ENCODE measurements around the gene SLC26A1. TPM values are rescaled to one million over a fixed set of nuclear protein-coding genes. Genes with fewer than 3 reads are reported as not detected.

Gene SLC26A1
- polyA plus RNA-seq, 3 donors from 2014 or later: 0.52 to 0.77 TPM; not detected in 1

- H3K4me3 Mint-ChIP-seq: no peak overlapping the region
- H3K27ac Mint-ChIP-seq: no peak overlapping the region
These were observed 700 bp downstream of the SLC26A1 start for GRCh38 chr4:992297-993110.

GRCh38 chr4:991451-992296 is 1.5 kb downstream of the SLC26A1 start:
- H3K4me3 Mint-ChIP-seq: no peak overlapping the region
- no peaks in the 10 kb centered on the region for H3K36me3 Mint-ChIP-seq
- H3K9me3 Mint-ChIP-seq: no peaks in the 10 kb centered on the region
- peaks cover under 1 to 6% of the 10 kb centered on the region in 2 donors for H3K4me1 Mint-ChIP-seq
- no peak for DNase-seq
- H3K27me3 Mint-ChIP-seq (ENCODE audit: low read depth in 3 of 3): no peaks in the 10 kb centered on the region
- H3K27ac Mint-ChIP-seq: no peak overlapping the region

More at GRCh38 chr4:992297-993110, 700 bp downstream of the SLC26A1 start:
- H3K4me1 Mint-ChIP-seq: peaks cover 0 to 5% of the 10 kb centered on the region in 2 donors
- no peaks in the 10 kb centered on the region for H3K9me3 Mint-ChIP-seq
- no peaks in the 10 kb centered on the region for H3K27me3 Mint-ChIP-seq (ENCODE audit: low read depth in 3 of 3)
- no peak for DNase-seq
- H3K36me3 Mint-ChIP-seq: no peaks in the 10 kb centered on the region

GRCh38 chr4:990746-991367 is 2.3 kb downstream of the SLC26A1 start:
- no peak overlapping the region for H3K27ac Mint-ChIP-seq
- H3K4me1 Mint-ChIP-seq: peaks cover 8 to 14% of the 10 kb centered on the region in 2 donors
- H3K36me3 Mint-ChIP-seq: no peaks in the 10 kb centered on the region
- H3K27me3 Mint-ChIP-seq (ENCODE audit: low read depth in 3 of 3): peaks cover 0 to 2% (median 0%) of the 10 kb centered on the region in 3 donors
- no peak overlapping the region for H3K4me3 Mint-ChIP-seq
- no peak for DNase-seq
- no peaks in the 10 kb centered on the region for H3K9me3 Mint-ChIP-seq

GRCh38 chr4:989722-990471 is 3.3 kb downstream of the SLC26A1 start:
- no peak for DNase-seq
- no peak overlapping the region for H3K4me3 Mint-ChIP-seq
- H3K36me3 Mint-ChIP-seq: no peaks in the 10 kb centered on the region
- no peak overlapping the region for H3K27ac Mint-ChIP-seq
- peaks cover 18 to 22% of the 10 kb centered on the region in 2 donors for H3K4me1 Mint-ChIP-seq
- H3K27me3 Mint-ChIP-seq (ENCODE audit: low read depth in 3 of 3): peaks cover 0 to 2% (median 0%) of the 10 kb centered on the region in 3 donors
- no peaks in the 10 kb centered on the region for H3K9me3 Mint-ChIP-seq

- Mint-ChIP-seq H3K27ac (no peak overlapping the region), H3K9me3 (no peaks in the 10 kb centered on the region), H3K4me1 (peaks cover 22 to 29% of the 10 kb centered on the region in 2 donors)
These were observed 4.2 kb downstream of the SLC26A1 start for GRCh38 chr4:988726-989721.

GRCh38 chr4:987624-988513 is 5.3 kb downstream of the SLC26A1 start:
- Mint-ChIP-seq H3K27me3 (ENCODE audit: low read depth in 3 of 3) (peaks cover 0 to 2% (median 0%) of the 10 kb centered on the region in 3 donors), H3K9me3 (no peaks in the 10 kb centered on the region), H3K4me1 (peaks cover 22 to 29% of the 10 kb centered on the region in 2 donors), H3K27ac (peak overlapping the region in 2 of 6 donors; percentile 13 to 60), H3K4me3 (peak overlapping the region; percentile 49 to 78 (median 67)), H3K36me3 (no peaks in the 10 kb centered on the region)
- DNase-seq: no peak

More at GRCh38 chr4:988726-989721, 4.2 kb downstream of the SLC26A1 start:
- no peak for DNase-seq
- H3K27me3 Mint-ChIP-seq (ENCODE audit: low read depth in 3 of 3): peaks cover 0 to 2% (median 0%) of the 10 kb centered on the region in 3 donors
- no peak overlapping the region for H3K4me3 Mint-ChIP-seq
- H3K36me3 Mint-ChIP-seq: no peaks in the 10 kb centered on the region

GRCh38 chr4:986879-987623 is 6.2 kb downstream of the SLC26A1 start, which contains the start of gene IDUA:
Gene IDUA (plus strand): TSS chr4:987044. CDS start chr4:987085, 41 bp downstream.
- H3K36me3 Mint-ChIP-seq: no peaks in the 10 kb centered on the region
- H3K4me3 Mint-ChIP-seq: peak within 1 kb of the TSS; percentile 88 to 96 (median 94)
- peaks cover 22 to 29% of the 10 kb centered on the region in 2 donors for H3K4me1 Mint-ChIP-seq
- peak within 1 kb of the TSS; percentile 85 to 95 (median 89) for H3K27ac Mint-ChIP-seq
- DNase-seq: peak; percentile 84 to 86 (median 85)
- H3K27me3 Mint-ChIP-seq (ENCODE audit: low read depth in 3 of 3): peaks cover 0 to 2% (median 2%) of the 10 kb centered on the region in 3 donors
- no peaks in the 10 kb centered on the region for H3K9me3 Mint-ChIP-seq

- Mint-ChIP-seq H3K9me3 (no peaks in the 10 kb centered on the region), H3K4me1 (peaks cover 22 to 29% of the 10 kb centered on the region in 2 donors), H3K36me3 (no peaks in the 10 kb centered on the region), H3K4me3 (peak overlapping the region; percentile 88 to 96 (median 94)), H3K27ac (peak overlapping the region; percentile 85 to 95 (median 89)), H3K27me3 (ENCODE audit: low read depth in 3 of 3) (peaks cover 0 to 2% (median 2%) of the 10 kb centered on the region in 3 donors)
- DNase-seq: no peak
These were observed 6.8 kb downstream of the SLC26A1 start for GRCh38 chr4:986428-986878.

GRCh38 chr4:985123-985830 is 7.9 kb downstream of the SLC26A1 start:
- Mint-ChIP-seq H3K4me3 (peak overlapping the region; percentile 32 to 91 (median 64)), H3K27me3 (ENCODE audit: low read depth in 3 of 3) (peaks cover 0 to 2% (median 2%) of the 10 kb centered on the region in 3 donors), H3K27ac (peak overlapping the region in 4 of 6 donors; percentile 1 to 89 (median 38)), H3K9me3 (no peaks in the 10 kb centered on the region), H3K4me1 (peaks cover 22 to 29% of the 10 kb centered on the region in 2 donors), H3K36me3 (no peaks in the 10 kb centered on the region)
- DNase-seq: peak; percentile 45 to 49 (median 47)

- peak overlapping the region in 2 of 6 donors; percentile 26 to 50 for H3K27ac Mint-ChIP-seq
- DNase-seq: no peak
- H3K4me1 Mint-ChIP-seq: peaks cover 22 to 29% of the 10 kb centered on the region in 2 donors
- no peaks in the 10 kb centered on the region for H3K36me3 Mint-ChIP-seq
- H3K9me3 Mint-ChIP-seq: no peaks in the 10 kb centered on the region
- H3K4me3 Mint-ChIP-seq: peak overlapping the region in 4 of 5 donors; percentile 53 to 64 (median 56)
- peaks cover 0 to 2% (median 2%) of the 10 kb centered on the region in 3 donors for H3K27me3 Mint-ChIP-seq (ENCODE audit: low read depth in 3 of 3)
These were observed 8.7 kb downstream of the SLC26A1 start for GRCh38 chr4:984336-985054.

Data from immature natural killer cell (primary cell).